Heart right ventricle (tissue), 16 donors: ENCODE results near the gene VPS13D. TPM values are rescaled to one million over a fixed set of nuclear protein-coding genes. Genes with fewer than 3 reads are reported as not detected.

Source experiments
- ATAC-seq, 8 donors: fragments of 200-7000 bp; cut with Tn5 transposase; one replicate each; pipeline ENCODE4 v1.9.1; 2020; ENCODE audit warnings: mild to moderate bottlenecking in 8 of 8, moderate library complexity in 8 of 8, moderate number of reproducible peaks in 1 of 8
- DNase-seq, 2 donors: peaks; one replicate each; pipeline ENCODE4 v3.0.0-alpha.2; 2020
- H3K27ac ChIP-seq, 10 donors: fragments of 200-600 bp; sonication (generic) in 2 of 10; one replicate each; pipeline versions ENCODE4 v1.5.0 to v1.8.0; 2020 to 2022; ENCODE audit warnings: mild to moderate bottlenecking in 3 of 10
- H3K27me3 ChIP-seq, 7 donors: fragments of 200-600 bp; one replicate each; pipeline ENCODE4 v1.8.0; 2021 to 2022; ENCODE audit warnings: mild to moderate bottlenecking in 2 of 7
- H3K36me3 ChIP-seq, 9 donors: fragments of 200-600 bp; sonication (generic) in 1 of 9; one replicate each; pipeline versions ENCODE4 v1.5.0 to v1.8.0; 2020 to 2022; ENCODE audit warnings: mild to moderate bottlenecking in 2 of 9
- H3K4me1 ChIP-seq, 9 donors: fragments of 200-600 bp; sonication (generic) in 1 of 9; one replicate each; pipeline versions ENCODE4 v1.5.0 to v1.8.0; 2020 to 2022; ENCODE audit warnings: mild to moderate bottlenecking in 4 of 9
- H3K4me3 ChIP-seq, 10 donors: fragments of 200-600 bp; sonication (generic) in 2 of 10; one replicate each; pipeline versions ENCODE4 v1.5.0 to v1.8.0; 2020 to 2022; ENCODE audit warnings: mild to moderate bottlenecking in 7 of 10, moderate library complexity in 2 of 10
- H3K9me3 ChIP-seq, 11 donors: fragments of 200-600 bp in 10 of 11; sonication (generic) in 2 of 11; one replicate each; pipeline versions ENCODE4 v1.5.0 to v1.8.0; 2013 to 2022; ENCODE audit warnings: mild to moderate bottlenecking in 2 of 11, control low read depth in 1 of 11, moderate library complexity in 1 of 11
- CTCF ChIP-seq, 9 donors: fragments of 200-600 bp; sonication (generic) in 2 of 9; IDR thresholded peaks; one replicate each; pipeline versions ENCODE4 v1.5.0 to v1.8.0; 2021 to 2022; ENCODE audit warnings: antibody characterized with exemption in 9 of 9, mild to moderate bottlenecking in 5 of 9, moderate library complexity in 1 of 9
- whole genome bisulfite sequencing, 2 donors: extraction: QIAGEN DNeasy Blood & Tissue Kit; methylation state at CpG; one replicate each; pipeline ENCODE4 v1.1.7; 2013; ENCODE audit warnings: inconsistent platforms in 1 of 2; 5-methylcytosine and 5-hydroxymethylcytosine counted together
- intact Hi-C, 10 donors: fragments of 100-400 bp; cut with DNase I; formaldehyde crosslinking; loops; one replicate each; pipeline versions ENCODE4 v1.11.1 to v1.14.2; 2022
- polyA plus RNA-seq, 2 donors: library from polyadenylated mRNA; stranded (reverse); fragments of 200-250 nt; gene quantifications; one replicate each; pipeline ENCODE4 v1.2.3, GENCODE V29; 2013
- total RNA-seq, 10 donors: library from RNA; stranded (reverse); fragmentation: NEBNext Ultra II Directional in 3 of 10; extraction: Animal tissue kit (Norgen Biotek cat#: 25700) in 3 of 10; gene quantifications; one replicate each; pipeline versions ENCODE4 v1.2.1 to v1.2.4, GENCODE V29; 2021 to 2023
- donor health status: Arrhythmogenic right ventricular cardiomyopathy.
- donor health status: ischemic (EF 13 %, LVEDD 7.1; RV severe dilation, severe dysfunction).
- donor health status: healthy with polysubstance abuse.
- donor health status: DM: no; HTN: yes; CAD: no.
- donor health status: DM: no; HTN: no; CAD: no.
- donor health status: ischemic (EF 25% LVEDD 6.9; RV normal size, moderate dysfunction).
- donor health status: ischemic (EF 25% LVEDD 5.7; RV mildly dilated, moderate dysfunction).
- donor health status: healthy.
- donor health status: DM: yes; HTN: yes; CAD: no.
- donor health status: Ischemic cardiomyopathy.
- donor health status: ischemic (EF 35%, LVEDD 5.7; RV mildly dilated, moderate dysfunction).
- donor health status: nonischemic (EF 11% LVEDD 7.7; RV severe dilation, severe dysfunction).
- donor health status: DM: yes; HTN: yes; CAD: no.
- donor health status: PGD.
- donor health status: ischemic (EF 29% LVEDD 5.4; RV normal size, mild dysfunction).
- donor health status: nonischemic (EF 23%, LVEDD 6.1; RV moderate dilation, normal function).

VPS13D gene
- total and polyA plus RNA-seq, 12 donors = 36.9 to 161 (median 83.3) TPM

- H3K27me3 ChIP-seq = no peaks in the 10 kb centered on the region
- H3K27ac ChIP-seq = no peak overlapping the region
- H3K4me3 ChIP-seq = no peak overlapping the region
- 91 to 93% methylated on average over 3 of the region's 3 CpGs for WGBS, 2 donors
- TF ChIP-seq CTCF (IDR thresholded peaks at IDR 0.05) = no peak
- H3K9me3 ChIP-seq = no peaks in the 10 kb centered on the region
- H3K36me3 ChIP-seq = peaks cover 0 to 96% (median 24%) of the 10 kb centered on the region in 9 donors
- no peak for DNase-seq
- ATAC-seq = no peak
- intact Hi-C loops = no loop called here
- peaks cover 0 to 6% (median 0%) of the 10 kb centered on the region in 9 donors for H3K4me1 ChIP-seq
These were observed 58.0 kb downstream of the VPS13D start for GRCh38 chr1:12287869-12288268.

- 26 to 58% methylated on average over 1 of the region's 1 CpG for WGBS, 2 donors
- intact Hi-C loops = no loop called here
- peaks cover 0 to 6% (median 0%) of the 10 kb centered on the region in 9 donors for H3K4me1 ChIP-seq
- H3K27ac ChIP-seq = no peak overlapping the region
- no peaks in the 10 kb centered on the region for H3K27me3 ChIP-seq
- H3K4me3 ChIP-seq = no peak overlapping the region
- no peak for DNase-seq
- H3K36me3 ChIP-seq = peaks cover 0 to 97% (median 34%) of the 10 kb centered on the region in 9 donors
- ATAC-seq = peak in 4 of 8 donors; percentile 51 to 88 (median 70)
- H3K9me3 ChIP-seq = no peaks in the 10 kb centered on the region
- peak in 1 of 9 donors; percentile 16 for TF ChIP-seq CTCF (IDR thresholded peaks at IDR 0.05)
These were observed 61.0 kb downstream of the VPS13D start for GRCh38 chr1:12290828-12291227.

GRCh38 chr1:12293416-12293815 is 63.6 kb downstream of the VPS13D start:
- DNase-seq (no peak), ATAC-seq (no peak)
- Histone ChIP-seq H3K27ac (no peak overlapping the region), H3K9me3 (no peaks in the 10 kb centered on the region), H3K4me3 (no peak overlapping the region), H3K36me3 (peaks cover 0 to 100% (median 40%) of the 10 kb centered on the region in 9 donors), H3K27me3 (no peaks in the 10 kb centered on the region), H3K4me1 (peaks cover 0 to 11% (median 0%) of the 10 kb centered on the region in 9 donors)
- intact Hi-C loops = no loop called here
- WGBS, 2 donors = 92 to 93% methylated on average over 11 of the region's 11 CpGs
- no peak for TF ChIP-seq CTCF (IDR thresholded peaks at IDR 0.05)

- intact Hi-C loops = no loop called here
These were observed 64.2 kb downstream of the VPS13D start for GRCh38 chr1:12294076-12294475.

More at GRCh38 chr1:12294076-12294475, 64.2 kb downstream of the VPS13D start:
- Histone ChIP-seq H3K36me3 (peaks cover 0 to 100% (median 40%) of the 10 kb centered on the region in 9 donors), H3K27ac (no peak overlapping the region), H3K4me1 (peaks cover 0 to 11% (median 0%) of the 10 kb centered on the region in 9 donors), H3K4me3 (no peak overlapping the region), H3K27me3 (no peaks in the 10 kb centered on the region), H3K9me3 (no peaks in the 10 kb centered on the region)
- WGBS, 2 donors = 79 to 91% methylated on average over 3 of the region's 3 CpGs
- no peak for TF ChIP-seq CTCF (IDR thresholded peaks at IDR 0.05)
- DNase-seq = no peak
- no peak for ATAC-seq
